ENCODE measurements around the gene PLCL1. TPM values are rescaled to one million over a fixed set of nuclear protein-coding genes. Genes with fewer than 3 reads are reported as not detected.

PLCL1 gene
- total RNA-seq, 1 donor from 2014 or later = 2.5 TPM

GRCh38 chr2:197919487-197919886 lies 115.1 kb downstream of the PLCL1 start:
- intact Hi-C loops (cut with micrococcal nuclease) = no loop called here

DNA sequence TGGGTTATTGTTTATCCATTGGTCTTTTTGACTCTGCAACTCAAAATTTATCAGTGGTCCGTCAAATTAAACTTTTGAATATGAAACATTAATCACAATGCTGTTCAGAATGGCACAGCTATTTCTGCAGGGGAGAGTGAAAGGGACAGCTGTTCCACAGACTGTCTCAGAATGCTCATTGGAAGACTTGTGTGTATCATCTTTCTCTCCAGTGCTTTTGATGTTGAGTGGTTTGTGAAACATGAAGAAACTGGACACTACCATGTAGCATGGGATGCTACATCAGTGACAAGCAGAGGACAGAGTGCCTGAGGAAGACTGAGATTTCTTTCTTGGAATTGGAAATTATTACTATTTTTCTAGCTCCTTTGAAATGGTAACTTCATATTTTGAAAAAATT lies 115.7 kb downstream of the PLCL1 start:
- intact Hi-C loops (cut with micrococcal nuclease) = no loop called here

GRCh38 chr2:197920592-197921201 lies 116.3 kb downstream of the PLCL1 start:
- intact Hi-C loops (cut with micrococcal nuclease) = no loop called here

GRCh38 chr2:197924483-197924882 lies 120.1 kb downstream of the PLCL1 start:
- intact Hi-C loops (cut with micrococcal nuclease) = no loop called here

- intact Hi-C loops (cut with micrococcal nuclease) = no loop called here
Measured at GRCh38 chr2:197925204-197925603, 120.8 kb downstream of the PLCL1 start.

- intact Hi-C loops (cut with micrococcal nuclease) = no loop called here
Measured at GRCh38 chr2:197925976-197926375, 121.6 kb downstream of the PLCL1 start.

DNA sequence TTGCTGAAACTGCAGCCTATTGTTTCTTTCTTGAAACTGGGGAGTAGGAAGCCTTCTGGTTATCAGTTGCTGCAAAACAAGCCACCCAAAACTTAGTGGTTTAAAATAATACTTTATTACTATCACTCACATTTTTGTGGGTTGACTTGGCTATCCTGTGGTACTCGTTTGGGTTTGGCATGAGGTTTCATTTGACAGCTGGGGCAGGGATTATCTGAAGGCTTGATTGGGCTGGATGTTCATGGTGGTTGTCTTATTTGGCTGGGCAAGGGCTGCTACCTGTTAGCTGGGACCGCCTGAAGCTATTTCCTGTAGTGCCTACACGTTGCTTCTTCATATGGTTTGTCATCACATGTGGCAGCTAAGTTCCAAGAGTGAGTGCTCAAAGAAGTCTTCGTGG lies 122.3 kb downstream of the PLCL1 start:
- intact Hi-C loops (cut with micrococcal nuclease) = no loop called here

- intact Hi-C loops (cut with micrococcal nuclease) = no loop called here
Measured at GRCh38 chr2:197927994-197928393, 123.6 kb downstream of the PLCL1 start.

DNA sequence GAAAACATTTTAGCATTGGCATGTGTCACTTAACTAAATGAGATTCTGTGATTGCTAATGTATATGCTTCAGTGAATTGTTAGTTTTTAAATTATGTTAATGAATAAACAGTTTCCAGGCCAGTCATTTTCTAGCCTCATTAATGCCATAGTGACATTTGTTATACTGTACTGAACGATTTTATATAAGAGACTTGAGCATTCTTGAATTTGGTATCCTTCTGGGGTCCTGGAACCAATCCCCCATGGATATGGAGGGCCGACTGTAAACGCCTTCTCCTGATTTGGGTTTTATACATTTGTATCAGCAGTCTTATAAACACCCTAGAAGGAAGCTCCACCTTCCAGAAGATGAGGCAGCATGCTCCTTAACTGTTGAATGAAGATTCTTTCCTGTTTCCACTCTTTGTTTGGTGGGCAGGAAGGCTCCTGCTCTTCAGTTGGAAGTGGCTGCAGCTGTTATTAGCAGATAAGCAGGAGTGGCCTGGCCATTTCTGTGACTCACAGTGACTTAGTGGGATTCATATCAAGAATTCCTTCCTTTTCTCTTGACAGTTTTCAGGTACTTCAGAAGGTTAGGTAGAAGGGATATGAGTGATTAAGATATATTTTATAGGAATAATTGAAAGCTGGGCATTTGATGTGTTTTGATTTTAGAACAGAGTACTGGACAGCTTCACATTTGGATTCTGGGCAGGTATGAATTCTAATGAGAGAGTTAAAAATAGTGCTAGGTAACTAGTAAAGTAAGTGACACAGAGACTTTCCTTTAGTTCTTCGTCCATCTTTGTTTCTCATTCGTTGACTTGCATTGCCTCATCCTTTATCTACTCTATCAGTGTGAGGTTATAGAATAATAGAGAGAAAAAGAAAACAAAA lies 124.9 kb downstream of the PLCL1 start:
- intact Hi-C loops (cut with micrococcal nuclease) = no loop called here

- intact Hi-C loops (cut with micrococcal nuclease) = loop anchor here (5.0 kb wide), 1 partner anchor 38 kb away; no protein-coding TSS in a partner anchor
Measured at GRCh38 chr2:197929886-197930227, 125.5 kb downstream of the PLCL1 start.

DNA sequence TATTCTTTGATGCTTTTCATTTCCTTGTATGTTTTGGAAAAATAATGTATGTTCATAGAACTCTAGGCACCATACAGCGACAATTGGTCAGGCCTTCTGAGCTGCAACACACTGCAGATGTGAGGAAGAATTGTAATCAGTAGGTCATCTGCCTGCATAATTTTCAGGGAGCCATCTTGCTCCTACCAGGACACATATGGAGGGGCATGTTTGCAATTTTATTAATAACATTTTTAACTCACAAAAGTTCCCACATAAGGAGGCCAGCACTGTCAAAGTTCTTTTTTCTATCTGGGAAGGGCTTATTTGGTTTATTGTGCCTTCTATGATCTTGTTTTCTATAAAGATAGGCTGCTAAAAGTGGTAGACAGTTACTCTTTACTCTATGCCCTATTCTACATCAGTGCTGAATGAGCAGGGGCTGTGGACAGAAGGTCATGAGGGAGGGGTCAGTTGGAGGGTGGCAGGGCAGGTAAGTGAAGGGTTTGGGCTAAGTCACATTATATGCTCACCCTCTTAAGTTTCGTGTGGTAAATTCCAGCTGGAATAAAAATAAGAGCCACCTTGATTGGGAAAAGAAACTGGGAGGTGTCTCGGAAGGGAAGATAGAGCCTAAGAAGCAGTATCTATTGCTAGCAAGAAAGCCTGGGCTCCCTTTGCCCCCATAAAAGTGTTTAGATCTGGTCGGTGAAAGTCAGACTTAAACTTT lies 126.3 kb downstream of the PLCL1 start:
- intact Hi-C loops (cut with micrococcal nuclease) = loop anchor here (5.0 kb wide), 1 partner anchor 38 kb away; no protein-coding TSS in a partner anchor

DNA sequence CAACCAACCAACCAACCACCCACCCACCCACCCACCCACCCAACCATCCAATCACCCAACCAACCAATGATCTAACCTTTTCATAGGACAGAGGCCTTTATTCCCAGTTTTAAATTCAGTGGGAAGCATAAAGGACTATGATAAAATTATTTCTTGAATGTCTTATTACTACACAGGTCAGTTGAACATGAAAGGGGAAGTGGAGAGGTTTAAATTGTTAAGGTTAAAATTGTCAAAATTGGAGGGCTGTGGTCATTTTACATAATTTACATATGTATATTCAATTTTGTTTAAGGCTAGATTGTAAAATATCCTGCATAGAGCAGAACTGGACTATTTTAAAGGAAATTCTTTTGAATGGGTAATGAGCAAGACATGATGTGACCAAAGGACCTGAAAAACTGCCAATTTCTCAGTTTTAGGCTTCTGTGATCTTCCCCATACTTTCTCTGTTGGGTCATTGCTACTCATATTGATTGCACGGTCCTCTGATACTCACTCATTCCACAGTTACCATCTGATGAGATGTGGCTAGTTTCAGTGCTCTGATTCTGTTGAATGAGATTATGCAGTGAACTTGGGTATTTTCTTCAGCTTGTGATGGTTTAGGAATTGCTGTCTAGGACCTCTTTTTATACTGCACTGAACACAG lies 127.4 kb downstream of the PLCL1 start:
- intact Hi-C loops (cut with micrococcal nuclease) = loop anchor here (5.0 kb wide), 1 partner anchor 39 kb away; no protein-coding TSS in a partner anchor

DNA sequence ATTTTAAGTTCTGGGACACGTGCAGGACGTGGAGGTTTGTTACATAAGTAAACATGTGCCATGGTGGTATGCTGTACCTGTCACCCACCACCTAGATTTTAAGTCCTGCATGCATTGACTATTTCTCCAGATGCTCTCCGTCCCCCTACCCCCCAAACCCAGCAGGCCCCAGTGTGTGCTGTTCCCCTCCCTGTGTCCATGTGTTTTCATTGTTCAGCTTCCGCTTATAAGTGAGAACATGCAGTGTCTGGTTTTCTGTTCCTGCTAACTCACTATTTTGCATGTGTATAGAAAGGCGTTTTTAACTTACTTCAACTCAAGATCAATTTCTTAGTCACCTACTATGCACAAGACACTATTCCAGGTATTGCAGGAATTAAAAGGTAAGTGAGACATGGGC lies 128.0 kb downstream of the PLCL1 start:
- intact Hi-C loops (cut with micrococcal nuclease) = loop anchor here (5.0 kb wide), 1 partner anchor 40 kb away; no protein-coding TSS in a partner anchor

DNA sequence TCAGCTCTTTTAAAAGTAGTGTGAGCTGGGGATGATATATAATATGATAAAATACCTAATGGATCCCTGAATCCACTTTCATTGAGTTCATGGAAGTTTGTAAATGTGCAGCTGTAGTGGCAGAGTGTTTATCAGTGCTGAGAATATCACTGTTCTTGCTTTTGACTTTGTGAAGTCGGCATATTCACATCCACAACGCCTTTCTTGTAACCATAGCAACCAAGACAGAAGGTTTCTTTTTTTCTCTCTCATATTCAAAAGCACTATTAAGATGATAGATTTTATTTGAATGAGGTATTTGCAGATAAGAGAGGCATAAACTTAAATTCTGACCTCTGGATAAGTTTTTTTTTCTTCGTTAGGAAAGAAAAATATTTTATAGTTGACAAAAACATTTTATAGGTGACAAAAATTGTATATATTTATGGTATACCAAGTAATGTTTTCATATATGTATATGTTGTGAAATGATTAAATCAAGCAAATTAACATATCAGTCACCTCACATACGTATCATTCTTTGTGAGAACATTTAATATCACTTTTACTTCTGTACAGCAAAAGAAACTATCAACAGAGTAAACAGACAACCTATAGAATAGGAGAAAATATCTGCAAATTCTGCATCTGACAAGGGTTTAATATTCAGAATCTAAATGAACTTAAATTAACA lies 130.0 kb downstream of the PLCL1 start:
- intact Hi-C loops (cut with micrococcal nuclease) = loop anchor here (1.0 to 5.0 kb wide), 4 partner anchors 42 to 130 kb away; partner anchors contain the start of gene PLCL1

DNA sequence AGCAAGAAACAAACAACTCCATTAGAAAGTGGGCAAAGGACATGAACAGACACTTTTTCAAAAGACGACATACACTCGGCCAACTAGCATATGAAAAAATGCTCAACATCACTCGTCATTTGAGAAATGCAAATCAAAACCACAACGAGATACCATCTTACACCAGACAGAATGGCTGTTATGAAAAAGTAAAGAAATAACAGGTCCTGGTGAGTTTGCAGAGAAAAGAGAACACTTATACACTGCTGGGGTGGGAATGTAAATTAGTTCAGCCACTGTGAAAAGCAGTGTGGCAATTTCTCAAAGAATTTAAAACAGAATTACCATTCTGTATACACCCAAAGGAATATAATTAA lies 130.5 kb downstream of the PLCL1 start:
- intact Hi-C loops (cut with micrococcal nuclease) = loop anchor here (1.0 to 5.0 kb wide), 5 partner anchors 43 to 130 kb away; partner anchors contain the start of gene PLCL1

DNA sequence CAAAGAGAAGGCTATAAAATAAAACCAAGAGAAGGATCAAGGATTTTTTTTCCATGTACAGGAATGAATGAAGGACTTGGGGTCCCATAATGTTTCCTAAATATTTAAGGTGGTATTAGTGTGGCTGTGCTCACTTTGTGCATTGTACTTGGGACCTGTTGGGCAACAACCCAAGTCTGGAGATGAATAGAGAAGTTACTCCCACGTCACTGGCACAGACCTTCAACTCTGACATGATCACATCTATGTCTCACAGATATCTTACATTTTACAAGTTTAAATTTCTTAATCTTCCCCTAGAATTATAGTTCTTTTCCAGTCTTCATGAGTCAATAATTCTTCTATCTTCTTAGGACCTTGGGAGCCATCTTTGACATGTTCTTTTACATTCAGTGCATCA lies 133.4 kb downstream of the PLCL1 start:
- intact Hi-C loops (cut with micrococcal nuclease) = loop anchor here (5.0 kb wide), 1 partner anchor 104 kb away; no protein-coding TSS in a partner anchor

GRCh38 chr2:197938555-197938954 lies 134.2 kb downstream of the PLCL1 start:
- intact Hi-C loops (cut with micrococcal nuclease) = loop anchor here (5.0 kb wide), 1 partner anchor 104 kb away; no protein-coding TSS in a partner anchor

- intact Hi-C loops (cut with micrococcal nuclease) = loop anchor here (5.0 kb wide), 1 partner anchor 103 kb away; no protein-coding TSS in a partner anchor
Measured at GRCh38 chr2:197939787-197940186, 135.4 kb downstream of the PLCL1 start.

DNA sequence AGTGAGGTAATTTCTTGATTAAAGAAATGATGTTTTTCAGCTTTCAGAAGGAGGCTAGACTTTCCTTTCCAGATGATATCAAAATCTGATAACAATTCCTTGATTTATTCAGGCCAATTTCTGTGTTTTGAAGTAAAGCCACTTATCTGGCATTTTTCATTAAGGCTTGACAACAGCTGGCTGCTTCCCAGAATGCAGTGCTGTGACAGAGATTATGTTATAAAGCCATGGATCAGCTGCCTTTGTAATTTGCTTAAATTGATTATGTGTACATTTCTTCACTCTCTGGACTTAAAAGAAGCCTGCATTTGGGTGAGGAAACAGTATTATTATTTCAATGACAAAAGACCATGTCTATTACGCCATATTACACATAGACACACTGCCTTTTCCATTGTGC lies 136.0 kb downstream of the PLCL1 start:
- intact Hi-C loops (cut with micrococcal nuclease) = no loop called here

DNA sequence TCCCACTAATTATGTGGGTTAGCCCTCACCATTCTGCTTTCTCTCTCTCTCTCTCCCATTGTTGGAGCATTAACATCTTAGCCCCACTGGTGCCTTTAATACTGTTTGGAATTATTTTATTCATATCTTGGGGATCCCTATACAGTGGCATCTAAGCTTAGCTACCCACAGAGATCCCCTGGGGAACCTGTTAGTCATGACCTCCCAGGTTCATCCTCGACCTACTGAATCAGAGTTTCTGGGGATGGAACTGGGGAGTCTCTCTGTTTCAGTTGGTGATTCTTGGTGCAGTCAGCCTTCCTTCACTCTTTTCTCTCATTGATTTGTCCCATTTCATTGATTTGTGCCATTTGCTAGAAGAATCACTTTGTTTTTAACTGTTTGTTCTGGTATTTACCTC lies 137.3 kb downstream of the PLCL1 start:
- intact Hi-C loops (cut with micrococcal nuclease) = no loop called here

DNA sequence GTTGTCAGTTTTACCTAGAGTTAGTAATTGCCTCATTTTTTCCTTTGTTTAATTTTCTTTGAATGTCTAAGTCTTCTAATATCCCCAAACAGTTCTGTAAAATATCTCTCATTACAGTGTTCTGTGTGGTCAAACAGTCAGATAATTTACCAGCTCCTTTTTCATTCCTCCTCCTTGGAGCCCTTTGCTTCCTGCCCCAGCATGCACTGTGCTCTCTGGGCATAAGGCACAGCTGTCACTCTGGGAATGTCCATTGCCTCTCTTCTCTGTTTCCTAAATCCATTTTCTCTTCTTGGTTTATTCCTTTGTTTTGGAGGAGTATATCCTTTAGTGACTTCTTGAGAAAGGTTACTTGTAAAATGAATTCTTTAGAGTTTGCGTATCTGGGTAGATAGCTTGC lies 139.3 kb downstream of the PLCL1 start:
- intact Hi-C loops (cut with micrococcal nuclease) = no loop called here
